HepG2 (cell line): ENCODE data around the gene CAMKMT.

Source experiments
- GTF2F1 ChIP-seq: fragments of 150-350 bp; IDR thresholded peaks from 2 replicates; pipeline ENCODE4 v1.6.1; 2014; ENCODE audit warnings: low read length
- SUZ12 ChIP-seq: fragments of 150-350 bp; IDR thresholded peaks from 2 replicates; pipeline ENCODE4 v1.6.1; 2014; ENCODE audit warnings: low read depth, low read length
- TCF12 ChIP-seq, 2 experiments: fragments of 450-650 bp in 1 of 2; sonication (generic) in 1 of 2; formaldehyde crosslinking in 1 of 2; IDR thresholded peaks; 2 replicates each; pipeline versions ENCODE4 v1.6.1 to v1.8.0; 2017 to 2022; ENCODE audit warnings: antibody characterized with exemption in 1 of 2, mild to moderate bottlenecking in 1 of 2, missing genetic modification reagents in 1 of 2, moderate library complexity in 1 of 2
- UBTF ChIP-seq: sonication (generic); formaldehyde crosslinking; IDR thresholded peaks from 2 replicates; pipeline ENCODE4 v1.4.0; 2020; ENCODE audit warnings: mild to moderate bottlenecking, missing genetic modification reagents
- ZBED4 ChIP-seq: sonication (generic); formaldehyde crosslinking; IDR thresholded peaks from 2 replicates; pipeline ENCODE4 v1.4.0; 2020; ENCODE audit warnings: missing genetic modification reagents, borderline replicate concordance
- ZFP41 ChIP-seq: sonication (generic); formaldehyde crosslinking; IDR thresholded peaks from 2 replicates; pipeline ENCODE4 v1.4.0; 2020; ENCODE audit warnings: mild to moderate bottlenecking, missing genetic modification reagents, borderline replicate concordance
- ZNF263 ChIP-seq: sonication (generic); formaldehyde crosslinking; IDR thresholded peaks from 2 replicates; pipeline ENCODE4 v1.4.0; 2020; ENCODE audit warnings: missing genetic modification reagents
- TF ChIP-seq, protein P1 (sequence below): sonication (generic); formaldehyde crosslinking; IDR thresholded peaks from 2 replicates; pipeline ENCODE4 v1.5.0; 2020; ENCODE audit warnings: mild to moderate bottlenecking, missing genetic modification reagents, borderline replicate concordance
- TF ChIP-seq, protein P2 (sequence below): sonication (generic); formaldehyde crosslinking; IDR thresholded peaks from 2 replicates; pipeline ENCODE4 v1.5.0; 2020; ENCODE audit warnings: mild to moderate bottlenecking, missing genetic modification reagents, moderate library complexity

DNA sequence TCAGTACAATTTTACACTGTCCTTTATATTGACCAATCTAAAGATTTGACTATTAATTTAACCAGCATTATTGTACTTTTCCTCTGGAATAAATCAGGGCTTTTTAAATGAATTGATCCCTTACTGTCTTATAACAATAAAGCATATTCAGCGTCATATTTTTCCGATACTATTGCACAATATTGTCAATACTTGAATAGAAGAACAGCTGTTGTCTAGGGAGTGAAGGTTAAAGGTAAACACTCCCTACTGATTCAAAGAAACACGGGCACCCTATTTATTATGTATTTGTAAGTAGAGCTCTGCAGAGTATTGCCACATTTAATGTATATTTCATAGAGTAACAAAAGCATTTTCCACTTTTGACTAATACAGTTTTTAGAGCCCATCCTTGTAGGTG, 134.4 kb downstream of the CAMKMT start:
- TF ChIP-seq ZBED4 (CRISPR knock-in tag) (no peak), TCF12 (IDR thresholded peaks at IDR 0.05) (no peak), TCF12 (CRISPR knock-in tag; IDR thresholded peaks at IDR 0.05) (no peak), ZFP41 (CRISPR knock-in tag) (no peak), UBTF (CRISPR knock-in tag) (no peak), SUZ12 (no peak), ZNF263 (no peak), GTF2F1 (no peak)
- TF ChIP-seq, protein P1, sequence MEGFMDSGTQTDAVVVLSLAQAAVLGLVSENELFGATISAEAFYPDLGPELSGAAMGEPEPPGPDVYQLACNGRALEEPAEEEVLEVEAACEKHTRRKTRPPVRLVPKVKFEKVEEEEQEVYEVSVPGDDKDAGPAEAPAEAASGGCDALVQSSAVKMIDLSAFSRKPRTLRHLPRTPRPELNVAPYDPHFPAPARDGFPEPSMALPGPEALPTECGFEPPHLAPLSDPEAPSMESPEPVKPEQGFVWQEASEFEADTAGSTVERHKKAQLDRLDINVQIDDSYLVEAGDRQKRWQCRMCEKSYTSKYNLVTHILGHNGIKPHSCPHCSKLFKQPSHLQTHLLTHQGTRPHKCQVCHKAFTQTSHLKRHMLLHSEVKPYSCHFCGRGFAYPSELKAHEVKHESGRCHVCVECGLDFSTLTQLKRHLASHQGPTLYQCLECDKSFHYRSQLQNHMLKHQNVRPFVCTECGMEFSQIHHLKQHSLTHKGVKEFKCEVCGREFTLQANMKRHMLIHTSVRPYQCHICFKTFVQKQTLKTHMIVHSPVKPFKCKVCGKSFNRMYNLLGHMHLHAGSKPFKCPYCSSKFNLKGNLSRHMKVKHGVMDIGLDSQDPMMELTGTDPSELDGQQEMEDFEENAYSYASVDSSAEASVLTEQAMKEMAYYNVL (CRISPR knock-in tag), result no peak
- TF ChIP-seq, protein P2, sequence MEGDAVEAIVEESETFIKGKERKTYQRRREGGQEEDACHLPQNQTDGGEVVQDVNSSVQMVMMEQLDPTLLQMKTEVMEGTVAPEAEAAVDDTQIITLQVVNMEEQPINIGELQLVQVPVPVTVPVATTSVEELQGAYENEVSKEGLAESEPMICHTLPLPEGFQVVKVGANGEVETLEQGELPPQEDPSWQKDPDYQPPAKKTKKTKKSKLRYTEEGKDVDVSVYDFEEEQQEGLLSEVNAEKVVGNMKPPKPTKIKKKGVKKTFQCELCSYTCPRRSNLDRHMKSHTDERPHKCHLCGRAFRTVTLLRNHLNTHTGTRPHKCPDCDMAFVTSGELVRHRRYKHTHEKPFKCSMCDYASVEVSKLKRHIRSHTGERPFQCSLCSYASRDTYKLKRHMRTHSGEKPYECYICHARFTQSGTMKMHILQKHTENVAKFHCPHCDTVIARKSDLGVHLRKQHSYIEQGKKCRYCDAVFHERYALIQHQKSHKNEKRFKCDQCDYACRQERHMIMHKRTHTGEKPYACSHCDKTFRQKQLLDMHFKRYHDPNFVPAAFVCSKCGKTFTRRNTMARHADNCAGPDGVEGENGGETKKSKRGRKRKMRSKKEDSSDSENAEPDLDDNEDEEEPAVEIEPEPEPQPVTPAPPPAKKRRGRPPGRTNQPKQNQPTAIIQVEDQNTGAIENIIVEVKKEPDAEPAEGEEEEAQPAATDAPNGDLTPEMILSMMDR, result no peak
